GM12864 (cell line): ENCODE data around the gene SERPINB10.

Experiments used
- DNase-seq: peaks from one replicate; pipeline ENCODE4 v3.0.0-alpha.2; 2011; ENCODE audit warnings: low read depth
- H3K4me3 ChIP-seq: 2 replicates; pipeline ENCODE4 v1.5.1; 2011; ENCODE audit warnings: mild to moderate bottlenecking, low read depth, low read length, control low read depth
- CTCF ChIP-seq: IDR thresholded peaks from 2 replicates; pipeline ENCODE4 v1.5.1; 2011; ENCODE audit warnings: low read depth, mild to moderate bottlenecking, moderate library complexity, low read length, control low read depth, inconsistent platforms; ENCODE audit errors: missing control alignments

SERPINB10 gene

GRCh38 chr18:63869374-63869773 is 38.4 kb upstream of the SERPINB10 start:
- DNase-seq, result no peak
- TF ChIP-seq CTCF, result no peak

GRCh38 chr18:63869851-63870250 is 37.9 kb upstream of the SERPINB10 start:
- TF ChIP-seq CTCF, result no peak
- no peak overlapping the region for H3K4me3 ChIP-seq
- no peak for DNase-seq

More at GRCh38 chr18:63869374-63869773, 38.4 kb upstream of the SERPINB10 start:
- H3K4me3 ChIP-seq, result no peak overlapping the region

- DNase-seq, result no peak
- TF ChIP-seq CTCF, result no peak
- H3K4me3 ChIP-seq, result no peak overlapping the region
These were observed 35.9 kb upstream of the SERPINB10 start for GRCh38 chr18:63871836-63872235.

GRCh38 chr18:63872586-63872985 is 35.2 kb upstream of the SERPINB10 start:
- DNase-seq, result no peak
- TF ChIP-seq CTCF, result no peak

GRCh38 chr18:63878343-63878742 is 29.4 kb upstream of the SERPINB10 start:
- no peak for TF ChIP-seq CTCF
- DNase-seq, result no peak
- no peak overlapping the region for H3K4me3 ChIP-seq

More at GRCh38 chr18:63872586-63872985, 35.2 kb upstream of the SERPINB10 start:
- H3K4me3 ChIP-seq, result no peak overlapping the region

- no peak for DNase-seq
- H3K4me3 ChIP-seq, result no peak overlapping the region
- no peak for TF ChIP-seq CTCF
These were observed 28.8 kb upstream of the SERPINB10 start for GRCh38 chr18:63878925-63879324.

- TF ChIP-seq CTCF, result no peak
- no peak overlapping the region for H3K4me3 ChIP-seq
- DNase-seq, result no peak
These were observed 28.0 kb upstream of the SERPINB10 start for GRCh38 chr18:63879709-63880108.
